Skeletal muscle satellite cell (primary cell): Measurements from ENCODE around the gene HERPUD2.

ENCODE experiments used
- H3K27me3 ChIP-seq: 2 replicates; pipeline ENCODE4 v1.7.0; 2013; ENCODE audit warnings: low read length; ENCODE audit not compliant: control insufficient read depth, insufficient read depth
- H3K36me3 ChIP-seq: 2 replicates; pipeline ENCODE4 v1.7.0; 2013; ENCODE audit warnings: mild to moderate bottlenecking, control low read depth, low read length; ENCODE audit not compliant: insufficient read depth
- H3K4me1 ChIP-seq: 2 replicates; pipeline ENCODE4 v1.7.0; 2013; ENCODE audit warnings: low read length; ENCODE audit not compliant: control insufficient read depth, insufficient read depth
- H3K4me2 ChIP-seq: 2 replicates; pipeline ENCODE4 v1.7.0; 2013; ENCODE audit warnings: mild to moderate bottlenecking, low read length
- H3K4me3 ChIP-seq: 2 replicates; pipeline ENCODE4 v1.7.0; 2013; ENCODE audit warnings: low read length
- H3K9ac ChIP-seq: 2 replicates; pipeline ENCODE4 v1.7.0; 2013; ENCODE audit warnings: mild to moderate bottlenecking, low read depth, low read length, moderate library complexity
- H3K9me3 ChIP-seq: replicated peaks from 2 replicates; pipeline ENCODE4 v1.7.0; 2013; ENCODE audit warnings: mild to moderate bottlenecking, control low read depth, low read length

HERPUD2 gene

GRCh38 chr7:35723011-35723410, 28.1 kb upstream of the HERPUD2 start:
- H3K9me3 ChIP-seq = no peaks in the 10 kb centered on the region
- H3K4me1 ChIP-seq = no peaks in the 10 kb centered on the region
- H3K4me2 ChIP-seq = no peak overlapping the region
- no peaks in the 10 kb centered on the region for H3K36me3 ChIP-seq
- H3K27me3 ChIP-seq = no peaks in the 10 kb centered on the region
- no peak overlapping the region for H3K9ac ChIP-seq
- no peak overlapping the region for H3K4me3 ChIP-seq

DNA sequence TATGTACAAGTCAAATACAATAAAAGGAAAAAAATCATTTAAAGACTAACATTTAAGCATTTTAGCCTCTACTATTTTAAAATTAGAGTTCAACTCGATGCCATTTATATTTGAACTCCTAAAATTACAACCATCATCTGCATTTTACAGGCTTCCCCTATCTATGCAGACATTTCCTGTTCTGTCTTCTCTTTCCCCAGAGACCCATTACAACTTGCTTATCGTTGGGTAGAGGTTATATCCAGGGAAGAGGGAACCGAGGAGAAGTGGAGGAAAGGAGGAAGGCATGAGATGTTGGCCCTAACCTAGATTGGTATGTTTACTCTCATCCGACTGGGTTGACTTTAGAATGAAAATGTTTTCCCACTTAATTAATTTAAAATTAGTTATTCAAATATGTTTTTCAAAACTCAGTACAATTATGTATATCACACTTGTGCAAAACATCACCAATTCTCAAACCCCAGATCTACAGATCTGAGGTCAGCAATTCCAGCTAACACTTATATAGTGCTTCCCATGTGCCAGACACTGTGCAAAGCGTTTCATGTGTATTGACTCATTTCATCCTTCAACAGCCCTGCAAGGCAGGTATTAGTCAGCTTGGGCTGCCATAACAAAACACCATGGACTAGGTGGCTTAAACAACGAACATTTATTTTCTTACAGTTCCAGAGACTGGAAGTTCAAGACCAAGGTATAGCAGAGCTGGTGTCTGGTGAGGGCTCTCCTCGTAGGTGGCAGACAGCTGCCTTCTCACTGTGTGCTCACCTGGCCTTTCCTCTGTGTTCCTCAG, 27.3 kb upstream of the HERPUD2 start:
- H3K4me3 ChIP-seq = no peak overlapping the region
- H3K4me1 ChIP-seq = no peaks in the 10 kb centered on the region
- no peak overlapping the region for H3K4me2 ChIP-seq
- H3K9me3 ChIP-seq = no peaks in the 10 kb centered on the region
- H3K36me3 ChIP-seq = no peaks in the 10 kb centered on the region
- no peaks in the 10 kb centered on the region for H3K27me3 ChIP-seq
- H3K9ac ChIP-seq = no peak overlapping the region

- Histone ChIP-seq H3K36me3 (no peaks in the 10 kb centered on the region), H3K27me3 (no peaks in the 10 kb centered on the region), H3K4me2 (no peak overlapping the region), H3K4me3 (no peak overlapping the region), H3K9ac (no peak overlapping the region), H3K9me3 (no peaks in the 10 kb centered on the region), H3K4me1 (peaks cover 5% of the 10 kb centered on the region)
Observed at GRCh38 chr7:35721288-35721687, 26.4 kb upstream of the HERPUD2 start.

DNA sequence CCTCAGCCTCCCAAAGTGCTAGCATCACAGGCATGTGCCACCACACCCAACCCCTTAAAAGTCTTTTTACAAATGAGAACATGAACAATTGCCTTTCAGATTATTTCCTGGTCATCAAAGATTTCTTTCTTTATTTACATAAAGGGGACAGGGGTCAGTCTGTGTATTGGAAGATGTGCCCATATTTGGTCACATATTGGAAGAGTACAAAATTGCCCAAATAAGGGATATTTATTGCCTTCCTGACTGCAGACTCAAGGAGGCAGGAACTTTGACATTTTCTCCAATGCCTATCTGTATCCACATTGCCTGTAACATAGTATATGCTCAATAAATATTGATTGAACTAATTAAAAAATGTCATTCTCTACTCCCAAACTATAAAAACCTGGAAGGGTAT, 25.9 kb upstream of the HERPUD2 start:
- H3K4me1 ChIP-seq = peaks cover 5% of the 10 kb centered on the region
- no peaks in the 10 kb centered on the region for H3K36me3 ChIP-seq
- H3K9me3 ChIP-seq = no peaks in the 10 kb centered on the region
- H3K9ac ChIP-seq = no peak overlapping the region
- H3K27me3 ChIP-seq = no peaks in the 10 kb centered on the region
- H3K4me2 ChIP-seq = no peak overlapping the region
- H3K4me3 ChIP-seq = no peak overlapping the region

DNA sequence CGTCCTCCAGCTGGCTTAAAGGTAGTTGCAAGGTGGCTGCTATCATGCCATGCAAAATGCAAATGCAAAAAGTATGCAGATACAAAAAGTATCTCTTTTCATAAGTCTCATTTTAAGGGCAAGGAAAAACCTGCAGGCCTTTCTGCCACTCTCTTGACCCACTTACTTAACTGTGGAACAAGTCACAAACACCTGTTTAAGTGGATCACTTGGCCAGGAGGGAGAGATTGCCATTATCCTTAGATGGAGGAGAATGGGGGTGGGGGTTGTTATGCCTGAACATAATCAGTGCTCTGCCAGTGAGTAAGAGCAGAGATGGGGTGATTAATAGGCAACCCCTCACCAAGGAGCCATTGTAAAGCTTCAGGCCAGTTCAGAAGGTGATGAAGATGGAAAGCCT, 25.1 kb upstream of the HERPUD2 start:
- Histone ChIP-seq H3K36me3 (no peaks in the 10 kb centered on the region), H3K27me3 (no peaks in the 10 kb centered on the region), H3K4me1 (peaks cover 5% of the 10 kb centered on the region), H3K9me3 (no peaks in the 10 kb centered on the region), H3K9ac (no peak overlapping the region), H3K4me2 (no peak overlapping the region), H3K4me3 (no peak overlapping the region)

DNA sequence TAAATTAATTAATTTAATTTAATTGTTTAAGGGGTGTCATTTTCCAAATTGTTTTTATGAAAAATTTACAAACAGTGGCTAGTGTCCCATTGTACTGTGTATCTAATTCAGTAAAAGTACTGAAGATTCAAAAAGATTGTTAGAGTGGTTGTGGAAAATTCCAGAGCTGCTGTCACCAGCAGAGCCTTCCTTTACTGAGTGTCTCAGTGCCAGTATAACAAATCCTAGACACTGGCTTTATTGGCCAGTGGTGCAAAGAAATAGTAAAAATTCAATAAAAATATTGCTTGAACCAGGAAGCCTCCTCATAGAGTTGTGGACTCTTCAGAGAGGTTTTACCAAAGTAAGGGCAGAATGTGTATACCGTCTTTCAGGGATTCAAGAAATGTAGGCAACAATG, 23.1 kb upstream of the HERPUD2 start:
- no peak overlapping the region for H3K9ac ChIP-seq
- no peak overlapping the region for H3K4me2 ChIP-seq
- no peak overlapping the region for H3K4me3 ChIP-seq
- H3K27me3 ChIP-seq = no peaks in the 10 kb centered on the region
- no peaks in the 10 kb centered on the region for H3K9me3 ChIP-seq
- H3K36me3 ChIP-seq = no peaks in the 10 kb centered on the region
- H3K4me1 ChIP-seq = peaks cover 5% of the 10 kb centered on the region

- no peaks in the 10 kb centered on the region for H3K36me3 ChIP-seq
- H3K9me3 ChIP-seq = no peaks in the 10 kb centered on the region
- H3K27me3 ChIP-seq = no peaks in the 10 kb centered on the region
- no peak overlapping the region for H3K4me2 ChIP-seq
- H3K4me3 ChIP-seq = no peak overlapping the region
- peaks cover 5% of the 10 kb centered on the region for H3K4me1 ChIP-seq
- no peak overlapping the region for H3K9ac ChIP-seq
Observed at GRCh38 chr7:35717516-35717915, 22.6 kb upstream of the HERPUD2 start.

- Histone ChIP-seq H3K4me3 (no peak overlapping the region), H3K36me3 (no peaks in the 10 kb centered on the region), H3K4me2 (no peak overlapping the region), H3K9me3 (no peaks in the 10 kb centered on the region), H3K27me3 (no peaks in the 10 kb centered on the region), H3K4me1 (peaks cover 5% of the 10 kb centered on the region), H3K9ac (no peak overlapping the region)
Observed at GRCh38 chr7:35717013-35717412, 22.1 kb upstream of the HERPUD2 start.

DNA sequence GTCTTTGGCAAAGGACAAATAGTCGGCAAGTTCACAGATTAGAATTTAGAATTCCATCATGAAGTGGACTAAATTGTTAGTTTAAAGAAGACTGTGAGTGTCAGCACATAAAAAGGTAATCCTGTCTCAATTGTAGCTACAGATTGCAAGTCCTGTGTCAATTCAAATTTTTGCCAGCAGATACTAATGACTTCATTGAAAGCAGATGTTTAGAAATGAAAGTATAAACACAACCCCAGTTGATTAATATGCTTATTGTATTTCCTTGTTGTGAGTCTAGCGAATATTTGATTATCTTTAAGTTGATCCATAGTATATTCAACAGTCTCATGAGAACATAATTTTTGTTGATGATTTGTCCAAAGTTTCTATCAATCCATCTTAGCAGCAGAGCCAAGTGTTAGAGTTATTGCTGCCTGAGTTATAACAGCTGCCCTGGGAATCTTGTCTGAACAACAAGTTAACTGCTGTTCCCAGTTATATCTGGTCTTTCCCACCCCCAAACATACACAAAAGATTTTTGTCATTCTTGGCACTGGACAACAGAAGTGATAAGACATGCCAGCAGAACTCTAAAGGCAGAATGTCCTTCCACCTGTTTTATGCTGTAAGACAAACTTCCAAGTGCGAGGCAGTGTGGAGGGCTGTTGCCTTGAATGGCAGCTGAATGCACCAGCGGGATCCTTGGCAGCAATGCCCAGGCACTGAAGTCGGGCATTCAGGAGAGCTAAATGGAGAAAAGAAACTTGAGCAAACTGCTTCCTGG, 21.3 kb upstream of the HERPUD2 start:
- no peaks in the 10 kb centered on the region for H3K9me3 ChIP-seq
- no peak overlapping the region for H3K9ac ChIP-seq
- H3K4me1 ChIP-seq = peaks cover 5% of the 10 kb centered on the region
- H3K4me3 ChIP-seq = peak overlapping the region; percentile 45
- peak overlapping the region; percentile 47 for H3K4me2 ChIP-seq
- H3K36me3 ChIP-seq = no peaks in the 10 kb centered on the region
- H3K27me3 ChIP-seq = no peaks in the 10 kb centered on the region

DNA sequence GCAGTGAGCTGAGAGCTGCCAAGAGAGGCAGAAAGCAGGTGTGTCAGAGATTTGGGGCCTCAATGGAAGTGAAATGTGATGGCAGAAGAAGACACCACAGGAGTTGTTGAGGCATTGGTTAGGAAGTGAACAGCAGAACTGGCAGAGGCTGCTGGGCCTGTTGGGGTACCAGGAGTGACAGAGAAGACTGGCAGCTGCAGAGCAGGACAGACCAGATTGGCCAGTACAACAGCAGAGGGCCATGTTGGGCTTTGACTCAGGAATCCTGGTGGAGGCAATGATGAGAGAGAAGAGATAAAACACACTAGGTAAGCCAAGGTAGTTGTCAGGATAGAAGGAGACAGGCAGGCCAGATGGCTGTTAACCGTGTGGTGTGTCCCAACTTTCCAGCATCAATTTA, 19.9 kb upstream of the HERPUD2 start:
- H3K36me3 ChIP-seq = no peaks in the 10 kb centered on the region
- no peak overlapping the region for H3K4me2 ChIP-seq
- H3K27me3 ChIP-seq = no peaks in the 10 kb centered on the region
- no peak overlapping the region for H3K4me3 ChIP-seq
- H3K4me1 ChIP-seq = peaks cover 5% of the 10 kb centered on the region
- no peak overlapping the region for H3K9ac ChIP-seq
- H3K9me3 ChIP-seq = no peaks in the 10 kb centered on the region

- no peaks in the 10 kb centered on the region for H3K27me3 ChIP-seq
- no peaks in the 10 kb centered on the region for H3K9me3 ChIP-seq
- no peak overlapping the region for H3K4me3 ChIP-seq
- H3K36me3 ChIP-seq = no peaks in the 10 kb centered on the region
- no peak overlapping the region for H3K9ac ChIP-seq
- no peak overlapping the region for H3K4me2 ChIP-seq
- H3K4me1 ChIP-seq = peaks cover 7% of the 10 kb centered on the region
Observed at GRCh38 chr7:35714407-35714806, 19.5 kb upstream of the HERPUD2 start.
